ENCODE data around the gene KRT84.

The KRT84 gene

GRCh38 chr12:52334185-52334584, 51.3 kb downstream of the KRT84 start:
- Histone ChIP-seq H3K4me1 (ENCODE audit: insufficient read depth, low read length, poor library complexity, severe bottlenecking) (no peaks in the 10 kb centered on the region), H4K20me1 (ENCODE audit: insufficient read depth, low read length, poor library complexity, severe bottlenecking) (no peaks in the 10 kb centered on the region), H3K4me3 (ENCODE audit: low read length, poor library complexity, severe bottlenecking) (no peak overlapping the region), H3K36me3 (ENCODE audit: insufficient read depth, low read length) (no peaks in the 10 kb centered on the region), H3K4me2 (ENCODE audit: low read depth, low read length, poor library complexity, severe bottlenecking) (no peak overlapping the region), H3K79me2 (ENCODE audit: insufficient read depth, low read length) (no peaks in the 10 kb centered on the region), H3F3A (ENCODE audit: low read depth) (no peaks in the 10 kb centered on the region), H3K9ac (ENCODE audit: low read depth, low read length, poor library complexity, severe bottlenecking) (no peak overlapping the region), H3K9me3 (ENCODE audit: insufficient read depth, low read depth, low read length) (no peaks in the 10 kb centered on the region), H3K27me3 (ENCODE audit: insufficient read depth, low read length, poor library complexity, severe bottlenecking) (no peaks in the 10 kb centered on the region), H3K9me2 (replicated peaks; ENCODE audit: low read depth, low read length) (no peaks in the 10 kb centered on the region), H2AFZ (ENCODE audit: low read length) (no peak overlapping the region)
- no peak for TF ChIP-seq EZH2phosphoT487 (IDR thresholded peaks at IDR 0.05; ENCODE audit: borderline replicate concordance)
- TF ChIP-seq, protein P1, sequence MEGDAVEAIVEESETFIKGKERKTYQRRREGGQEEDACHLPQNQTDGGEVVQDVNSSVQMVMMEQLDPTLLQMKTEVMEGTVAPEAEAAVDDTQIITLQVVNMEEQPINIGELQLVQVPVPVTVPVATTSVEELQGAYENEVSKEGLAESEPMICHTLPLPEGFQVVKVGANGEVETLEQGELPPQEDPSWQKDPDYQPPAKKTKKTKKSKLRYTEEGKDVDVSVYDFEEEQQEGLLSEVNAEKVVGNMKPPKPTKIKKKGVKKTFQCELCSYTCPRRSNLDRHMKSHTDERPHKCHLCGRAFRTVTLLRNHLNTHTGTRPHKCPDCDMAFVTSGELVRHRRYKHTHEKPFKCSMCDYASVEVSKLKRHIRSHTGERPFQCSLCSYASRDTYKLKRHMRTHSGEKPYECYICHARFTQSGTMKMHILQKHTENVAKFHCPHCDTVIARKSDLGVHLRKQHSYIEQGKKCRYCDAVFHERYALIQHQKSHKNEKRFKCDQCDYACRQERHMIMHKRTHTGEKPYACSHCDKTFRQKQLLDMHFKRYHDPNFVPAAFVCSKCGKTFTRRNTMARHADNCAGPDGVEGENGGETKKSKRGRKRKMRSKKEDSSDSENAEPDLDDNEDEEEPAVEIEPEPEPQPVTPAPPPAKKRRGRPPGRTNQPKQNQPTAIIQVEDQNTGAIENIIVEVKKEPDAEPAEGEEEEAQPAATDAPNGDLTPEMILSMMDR (conservative IDR thresholded peaks at IDR 0.05; ENCODE audit: low read length), result no peak

GRCh38 chr12:52333321-52333720, 52.1 kb downstream of the KRT84 start:
- Histone ChIP-seq H3K36me3 (ENCODE audit: insufficient read depth, low read length) (no peaks in the 10 kb centered on the region), H3K4me3 (ENCODE audit: low read length, poor library complexity, severe bottlenecking) (no peak overlapping the region), H3K9me3 (ENCODE audit: insufficient read depth, low read depth, low read length) (no peaks in the 10 kb centered on the region), H2AFZ (ENCODE audit: low read length) (no peak overlapping the region), H3K79me2 (ENCODE audit: insufficient read depth, low read length) (no peaks in the 10 kb centered on the region), H3K9ac (ENCODE audit: low read depth, low read length, poor library complexity, severe bottlenecking) (no peak overlapping the region), H3K9me2 (replicated peaks; ENCODE audit: low read depth, low read length) (no peaks in the 10 kb centered on the region), H3K4me1 (ENCODE audit: insufficient read depth, low read length, poor library complexity, severe bottlenecking) (no peaks in the 10 kb centered on the region), H3K4me2 (ENCODE audit: low read depth, low read length, poor library complexity, severe bottlenecking) (no peak overlapping the region), H3K27me3 (ENCODE audit: insufficient read depth, low read length, poor library complexity, severe bottlenecking) (no peaks in the 10 kb centered on the region), H3F3A (ENCODE audit: low read depth) (no peaks in the 10 kb centered on the region), H4K20me1 (ENCODE audit: insufficient read depth, low read length, poor library complexity, severe bottlenecking) (no peaks in the 10 kb centered on the region)
- TF ChIP-seq EZH2phosphoT487 (IDR thresholded peaks at IDR 0.05; ENCODE audit: borderline replicate concordance), result no peak
- TF ChIP-seq, protein P1 (conservative IDR thresholded peaks at IDR 0.05; ENCODE audit: low read length), result no peak

- no peak overlapping the region for H3K4me2 ChIP-seq (ENCODE audit: low read depth, low read length, poor library complexity, severe bottlenecking)
- no peaks in the 10 kb centered on the region for H3K4me1 ChIP-seq (ENCODE audit: insufficient read depth, low read length, poor library complexity, severe bottlenecking)
- H2AFZ ChIP-seq (ENCODE audit: low read length), result no peak overlapping the region
- H4K20me1 ChIP-seq (ENCODE audit: insufficient read depth, low read length, poor library complexity, severe bottlenecking), result no peaks in the 10 kb centered on the region
- no peaks in the 10 kb centered on the region for H3F3A ChIP-seq (ENCODE audit: low read depth)
- H3K9ac ChIP-seq (ENCODE audit: low read depth, low read length, poor library complexity, severe bottlenecking), result no peak overlapping the region
- H3K79me2 ChIP-seq (ENCODE audit: insufficient read depth, low read length), result no peaks in the 10 kb centered on the region
- no peaks in the 10 kb centered on the region for H3K9me2 ChIP-seq (replicated peaks; ENCODE audit: low read depth, low read length)
- H3K27me3 ChIP-seq (ENCODE audit: insufficient read depth, low read length, poor library complexity, severe bottlenecking), result no peaks in the 10 kb centered on the region
- H3K9me3 ChIP-seq (ENCODE audit: insufficient read depth, low read depth, low read length), result no peaks in the 10 kb centered on the region
- H3K4me3 ChIP-seq (ENCODE audit: low read length, poor library complexity, severe bottlenecking), result no peak overlapping the region
- no peaks in the 10 kb centered on the region for H3K36me3 ChIP-seq (ENCODE audit: insufficient read depth, low read length)
- TF ChIP-seq EZH2phosphoT487 (IDR thresholded peaks at IDR 0.05; ENCODE audit: borderline replicate concordance), result no peak
- TF ChIP-seq, protein P1 (conservative IDR thresholded peaks at IDR 0.05; ENCODE audit: low read length), result no peak
Measured at GRCh38 chr12:52332381-52332780, 53.1 kb downstream of the KRT84 start.
